Stimulated activated CD4-positive, alpha-beta T cell treated with anti-CD3 and anti-CD28 coated beads, Interleukin-15, amount 100 ng/mL, for 24 hours (primary cell): ENCODE data around the gene OVCH2.
"Not testable (repeated sequence)": the region's sequence is repeated elsewhere in the genome, so short reads cannot be mapped to it uniquely, and the experiment has no call there.

Source experiments
- DNase-seq: peaks from one replicate; pipeline ENCODE4 v3.0.0-alpha.2; 2020

OVCH2 gene

GRCh38 chr11:7670641-7671040, 35.6 kb downstream of the OVCH2 start:
- DNase-seq: no peak

- no peak for DNase-seq
These were observed 37.4 kb downstream of the OVCH2 start for GRCh38 chr11:7668911-7669310.

- DNase-seq: no peak
These were observed 37.8 kb downstream of the OVCH2 start for GRCh38 chr11:7668464-7668863.

GRCh38 chr11:7667460-7667859, 38.8 kb downstream of the OVCH2 start:
- DNase-seq: no peak

GRCh38 chr11:7666292-7666866, 39.9 kb downstream of the OVCH2 start:
- DNase-seq: no peak

- peak; percentile 84 for DNase-seq
These were observed 40.6 kb downstream of the OVCH2 start for GRCh38 chr11:7665473-7666291.

GRCh38 chr11:7664867-7665266, 41.4 kb downstream of the OVCH2 start:
- no peak for DNase-seq

- DNase-seq: not testable (repeated sequence)
These were observed 42.7 kb downstream of the OVCH2 start for GRCh38 chr11:7663531-7663930.

- DNase-seq: no peak
These were observed 48.8 kb downstream of the OVCH2 start for GRCh38 chr11:7657306-7658025.

- DNase-seq: no peak
These were observed 49.6 kb downstream of the OVCH2 start for GRCh38 chr11:7656704-7657103.

GRCh38 chr11:7655253-7656217, 50.7 kb downstream of the OVCH2 start:
- DNase-seq: no peak

- no peak for DNase-seq
These were observed 52.0 kb downstream of the OVCH2 start for GRCh38 chr11:7654195-7654705.

GRCh38 chr11:7651700-7652099, 54.6 kb downstream of the OVCH2 start:
- no peak for DNase-seq

- DNase-seq: no peak
These were observed 55.1 kb downstream of the OVCH2 start for GRCh38 chr11:7651140-7651551.

GRCh38 chr11:7648264-7648663, 58.0 kb downstream of the OVCH2 start:
- DNase-seq: no peak

- DNase-seq: no peak
These were observed 59.4 kb downstream of the OVCH2 start for GRCh38 chr11:7646866-7647265.

GRCh38 chr11:7645206-7645605, 61.1 kb downstream of the OVCH2 start:
- no peak for DNase-seq

- DNase-seq: no peak
These were observed 63.0 kb downstream of the OVCH2 start for GRCh38 chr11:7643314-7643713.

GRCh38 chr11:7642747-7643146, 63.5 kb downstream of the OVCH2 start:
- DNase-seq: no peak

GRCh38 chr11:7640816-7641215, 65.5 kb downstream of the OVCH2 start:
- DNase-seq: no peak

- DNase-seq: no peak
These were observed 66.6 kb downstream of the OVCH2 start for GRCh38 chr11:7639643-7640025.
